ENCODE data around the gene ZFAND3.

Gene ZFAND3

GRCh38 chr6:37792457-37793033 lies 27.0 kb upstream of the ZFAND3 start:
- no peak overlapping the region for H2BK15ac ChIP-seq (replicated peaks; ENCODE audit: low read depth)
- no peak overlapping the region for H3K4ac ChIP-seq (ENCODE audit: low read depth, low read length)
- H2BK5ac ChIP-seq (ENCODE audit: low read length), result no peak overlapping the region
- H3K79me2 ChIP-seq (ENCODE audit: control insufficient read depth, insufficient read depth, low read length), result no peaks in the 10 kb centered on the region
- H4K5ac ChIP-seq (ENCODE audit: low read length), result no peak overlapping the region
- H3K23ac ChIP-seq (ENCODE audit: low read length), result no peak overlapping the region
- whole genome bisulfite sequencing (ENCODE audit: extremely low coverage, insufficient coverage, low lambda C conversion rate), result no CpG with 5 or more reads among the region's 5 CpGs
- H3K56ac ChIP-seq (ENCODE audit: low read length), result no peak overlapping the region
- no peak overlapping the region for H3K4me3 ChIP-seq (ENCODE audit: low read length)
- no peak overlapping the region for H3K9ac ChIP-seq (ENCODE audit: low read length)
- DNase-seq, result no peak
- no peaks in the 10 kb centered on the region for H3K27me3 ChIP-seq (ENCODE audit: insufficient read depth, low read length, poor library complexity)
- H4K8ac ChIP-seq (ENCODE audit: low read depth, low read length), result no peak overlapping the region
- H3K79me1 ChIP-seq (ENCODE audit: low read length), result no peaks in the 10 kb centered on the region
- H3K36me3 ChIP-seq (ENCODE audit: control insufficient read depth, insufficient read depth, low read length), result no peaks in the 10 kb centered on the region
- H2BK120ac ChIP-seq (ENCODE audit: low read depth, low read length), result no peak overlapping the region
- no peak overlapping the region for H3K27ac ChIP-seq (ENCODE audit: low read depth, low read length)
- no peak overlapping the region for H3K18ac ChIP-seq (ENCODE audit: low read length)
- no peak overlapping the region for H2AK5ac ChIP-seq (ENCODE audit: low read length)
- no peak overlapping the region for H3K4me2 ChIP-seq (ENCODE audit: low read length)
- H3K4me1 ChIP-seq (ENCODE audit: control insufficient read depth, low read depth, low read length), result peaks cover 2% of the 10 kb centered on the region

GRCh38 chr6:37793067-37793466 lies 26.5 kb upstream of the ZFAND3 start:
- peak; percentile 56 for DNase-seq

GRCh38 chr6:37794825-37795224 lies 24.7 kb upstream of the ZFAND3 start:
- no peak overlapping the region for H3K9ac ChIP-seq (ENCODE audit: low read length)
- DNase-seq, result no peak

More at GRCh38 chr6:37793067-37793466, 26.5 kb upstream of the ZFAND3 start:
- H3K36me3 ChIP-seq (ENCODE audit: control insufficient read depth, insufficient read depth, low read length), result no peaks in the 10 kb centered on the region
- H3K79me2 ChIP-seq (ENCODE audit: control insufficient read depth, insufficient read depth, low read length), result no peaks in the 10 kb centered on the region
- no peak overlapping the region for H2BK5ac ChIP-seq (ENCODE audit: low read length)
- no peak overlapping the region for H3K27ac ChIP-seq (ENCODE audit: low read depth, low read length)
- no peaks in the 10 kb centered on the region for H3K79me1 ChIP-seq (ENCODE audit: low read length)
- H3K4me2 ChIP-seq (ENCODE audit: low read length), result no peak overlapping the region
- no peak overlapping the region for H3K9ac ChIP-seq (ENCODE audit: low read length)
- no peak overlapping the region for H2BK120ac ChIP-seq (ENCODE audit: low read depth, low read length)
- H4K8ac ChIP-seq (ENCODE audit: low read depth, low read length), result no peak overlapping the region
- no peak overlapping the region for H2BK15ac ChIP-seq (replicated peaks; ENCODE audit: low read depth)
- H4K5ac ChIP-seq (ENCODE audit: low read length), result no peak overlapping the region
- H3K23ac ChIP-seq (ENCODE audit: low read length), result no peak overlapping the region
- H2AK5ac ChIP-seq (ENCODE audit: low read length), result no peak overlapping the region
- WGBS (ENCODE audit: extremely low coverage, insufficient coverage, low lambda C conversion rate), result no CpG with 5 or more reads among the region's 6 CpGs
- no peak overlapping the region for H3K18ac ChIP-seq (ENCODE audit: low read length)
- H3K4me1 ChIP-seq (ENCODE audit: control insufficient read depth, low read depth, low read length), result peaks cover 2% of the 10 kb centered on the region
- no peak overlapping the region for H3K4ac ChIP-seq (ENCODE audit: low read depth, low read length)
- H3K27me3 ChIP-seq (ENCODE audit: insufficient read depth, low read length, poor library complexity), result no peaks in the 10 kb centered on the region
- no peak overlapping the region for H3K56ac ChIP-seq (ENCODE audit: low read length)
- no peak overlapping the region for H3K4me3 ChIP-seq (ENCODE audit: low read length)

GRCh38 chr6:37798436-37799262 lies 20.9 kb upstream of the ZFAND3 start:
- no peak overlapping the region for H2BK15ac ChIP-seq (replicated peaks; ENCODE audit: low read depth)
- no peak overlapping the region for H3K27ac ChIP-seq (ENCODE audit: low read depth, low read length)
- H3K36me3 ChIP-seq (ENCODE audit: control insufficient read depth, insufficient read depth, low read length), result no peaks in the 10 kb centered on the region
- no peak overlapping the region for H3K4me3 ChIP-seq (ENCODE audit: low read length)
- no peak overlapping the region for H3K56ac ChIP-seq (ENCODE audit: low read length)
- H2AK5ac ChIP-seq (ENCODE audit: low read length), result no peak overlapping the region
- H2BK120ac ChIP-seq (ENCODE audit: low read depth, low read length), result no peak overlapping the region
- no peak overlapping the region for H3K18ac ChIP-seq (ENCODE audit: low read length)
- no peak overlapping the region for H4K5ac ChIP-seq (ENCODE audit: low read length)
- no CpG with 5 or more reads among the region's 11 CpGs for WGBS (ENCODE audit: extremely low coverage, insufficient coverage, low lambda C conversion rate)
- H3K79me2 ChIP-seq (ENCODE audit: control insufficient read depth, insufficient read depth, low read length), result no peaks in the 10 kb centered on the region
- H3K4me1 ChIP-seq (ENCODE audit: control insufficient read depth, low read depth, low read length), result no peaks in the 10 kb centered on the region
- H3K23ac ChIP-seq (ENCODE audit: low read length), result no peak overlapping the region
- no peak for DNase-seq
- no peak overlapping the region for H3K4ac ChIP-seq (ENCODE audit: low read depth, low read length)
- no peak overlapping the region for H2BK5ac ChIP-seq (ENCODE audit: low read length)
- H3K9ac ChIP-seq (ENCODE audit: low read length), result no peak overlapping the region
- H3K27me3 ChIP-seq (ENCODE audit: insufficient read depth, low read length, poor library complexity), result no peaks in the 10 kb centered on the region
- H3K4me2 ChIP-seq (ENCODE audit: low read length), result no peak overlapping the region
- H4K8ac ChIP-seq (ENCODE audit: low read depth, low read length), result no peak overlapping the region
- H3K79me1 ChIP-seq (ENCODE audit: low read length), result no peaks in the 10 kb centered on the region

More at GRCh38 chr6:37794825-37795224, 24.7 kb upstream of the ZFAND3 start:
- Histone ChIP-seq H3K79me2 (ENCODE audit: control insufficient read depth, insufficient read depth, low read length) (no peaks in the 10 kb centered on the region), H3K4me3 (ENCODE audit: low read length) (no peak overlapping the region), H3K23ac (ENCODE audit: low read length) (no peak overlapping the region), H3K27me3 (ENCODE audit: insufficient read depth, low read length, poor library complexity) (no peaks in the 10 kb centered on the region), H3K36me3 (ENCODE audit: control insufficient read depth, insufficient read depth, low read length) (no peaks in the 10 kb centered on the region), H3K18ac (ENCODE audit: low read length) (no peak overlapping the region), H3K27ac (ENCODE audit: low read depth, low read length) (no peak overlapping the region), H2BK120ac (ENCODE audit: low read depth, low read length) (no peak overlapping the region), H2AK5ac (ENCODE audit: low read length) (no peak overlapping the region), H2BK5ac (ENCODE audit: low read length) (no peak overlapping the region), H3K4ac (ENCODE audit: low read depth, low read length) (no peak overlapping the region), H4K8ac (ENCODE audit: low read depth, low read length) (no peak overlapping the region), H2BK15ac (replicated peaks; ENCODE audit: low read depth) (no peak overlapping the region), H3K4me2 (ENCODE audit: low read length) (no peak overlapping the region), H3K56ac (ENCODE audit: low read length) (no peak overlapping the region), H3K4me1 (ENCODE audit: control insufficient read depth, low read depth, low read length) (peaks cover 2% of the 10 kb centered on the region), H4K5ac (ENCODE audit: low read length) (no peak overlapping the region), H3K79me1 (ENCODE audit: low read length) (no peaks in the 10 kb centered on the region)
- WGBS (ENCODE audit: extremely low coverage, insufficient coverage, low lambda C conversion rate), result no CpG with 5 or more reads among the region's 1 CpG

- Histone ChIP-seq H3K18ac (ENCODE audit: low read length) (no peak overlapping the region), H3K56ac (ENCODE audit: low read length) (no peak overlapping the region), H3K27me3 (ENCODE audit: insufficient read depth, low read length, poor library complexity) (no peaks in the 10 kb centered on the region), H3K4me1 (ENCODE audit: control insufficient read depth, low read depth, low read length) (no peaks in the 10 kb centered on the region), H2BK15ac (replicated peaks; ENCODE audit: low read depth) (no peak overlapping the region), H4K8ac (ENCODE audit: low read depth, low read length) (no peak overlapping the region), H2BK5ac (ENCODE audit: low read length) (no peak overlapping the region), H2AK5ac (ENCODE audit: low read length) (no peak overlapping the region), H3K4me2 (ENCODE audit: low read length) (no peak overlapping the region), H3K27ac (ENCODE audit: low read depth, low read length) (no peak overlapping the region), H3K9ac (ENCODE audit: low read length) (no peak overlapping the region), H3K23ac (ENCODE audit: low read length) (no peak overlapping the region), H4K5ac (ENCODE audit: low read length) (no peak overlapping the region), H3K4ac (ENCODE audit: low read depth, low read length) (no peak overlapping the region), H3K4me3 (ENCODE audit: low read length) (no peak overlapping the region), H2BK120ac (ENCODE audit: low read depth, low read length) (no peak overlapping the region), H3K79me2 (ENCODE audit: control insufficient read depth, insufficient read depth, low read length) (no peaks in the 10 kb centered on the region), H3K36me3 (ENCODE audit: control insufficient read depth, insufficient read depth, low read length) (no peaks in the 10 kb centered on the region), H3K79me1 (ENCODE audit: low read length) (no peaks in the 10 kb centered on the region)
- DNase-seq, result no peak
- no CpG with 5 or more reads among the region's 5 CpGs for WGBS (ENCODE audit: extremely low coverage, insufficient coverage, low lambda C conversion rate)
These were observed 20.3 kb upstream of the ZFAND3 start for GRCh38 chr6:37799263-37799644.

Measured in mesendoderm (in vitro differentiated cells).